ENCODE measurements around the gene WDR86.

Gene WDR86

DNA sequence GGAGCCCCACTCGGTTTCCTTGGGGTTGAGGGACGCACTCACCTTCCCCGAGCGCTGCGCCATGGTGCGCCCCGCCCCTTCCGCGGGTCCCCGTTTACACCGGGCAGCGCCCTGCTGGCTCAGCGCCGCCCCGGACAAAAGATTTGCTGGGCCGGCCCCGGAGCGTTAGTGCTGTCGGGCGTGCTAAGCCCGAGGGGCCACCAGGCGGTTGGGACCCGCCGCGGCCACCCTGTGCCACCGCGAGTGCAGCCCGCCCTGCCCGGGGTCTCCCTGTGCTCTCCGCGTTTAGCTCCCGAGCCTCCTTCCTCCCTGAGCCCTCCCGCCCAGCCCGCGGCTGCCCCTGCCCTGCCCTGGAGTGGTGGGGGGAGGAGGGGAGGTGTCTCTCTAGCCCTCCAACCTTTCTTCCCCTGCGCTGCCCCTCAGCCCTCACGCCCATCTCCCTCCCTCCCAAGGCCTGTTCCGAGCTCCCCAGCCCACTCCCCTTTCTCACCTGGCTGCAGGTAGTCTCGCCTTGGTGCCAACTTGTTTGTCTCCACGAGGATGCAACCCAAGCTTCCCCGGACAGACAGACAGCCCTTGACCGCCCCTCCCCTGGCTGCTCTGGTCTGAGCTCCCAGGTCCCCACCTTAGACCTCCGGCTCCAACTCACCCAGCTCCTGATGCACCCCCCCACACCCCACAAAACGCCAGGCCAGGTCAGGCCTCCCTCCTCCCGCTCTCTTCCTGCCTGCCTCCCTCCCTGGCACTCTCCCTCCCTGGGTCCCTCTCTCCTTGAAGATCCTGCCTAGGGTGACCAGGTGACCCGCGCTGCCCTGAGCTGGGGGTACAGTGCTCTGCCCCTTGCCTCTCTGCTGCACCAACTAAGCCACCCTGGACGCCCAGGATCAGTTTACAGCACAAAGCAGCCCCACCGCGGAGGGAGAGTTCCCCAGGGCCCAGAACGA, 30.3 kb upstream of the WDR86 start, which contains the start of gene CRYGN:
CRYGN (minus strand) TSS at position 287 of the 944 bp plus-strand sequence; CDS start at position 63, 224 bp downstream.
- no peak for DNase-seq

DNA sequence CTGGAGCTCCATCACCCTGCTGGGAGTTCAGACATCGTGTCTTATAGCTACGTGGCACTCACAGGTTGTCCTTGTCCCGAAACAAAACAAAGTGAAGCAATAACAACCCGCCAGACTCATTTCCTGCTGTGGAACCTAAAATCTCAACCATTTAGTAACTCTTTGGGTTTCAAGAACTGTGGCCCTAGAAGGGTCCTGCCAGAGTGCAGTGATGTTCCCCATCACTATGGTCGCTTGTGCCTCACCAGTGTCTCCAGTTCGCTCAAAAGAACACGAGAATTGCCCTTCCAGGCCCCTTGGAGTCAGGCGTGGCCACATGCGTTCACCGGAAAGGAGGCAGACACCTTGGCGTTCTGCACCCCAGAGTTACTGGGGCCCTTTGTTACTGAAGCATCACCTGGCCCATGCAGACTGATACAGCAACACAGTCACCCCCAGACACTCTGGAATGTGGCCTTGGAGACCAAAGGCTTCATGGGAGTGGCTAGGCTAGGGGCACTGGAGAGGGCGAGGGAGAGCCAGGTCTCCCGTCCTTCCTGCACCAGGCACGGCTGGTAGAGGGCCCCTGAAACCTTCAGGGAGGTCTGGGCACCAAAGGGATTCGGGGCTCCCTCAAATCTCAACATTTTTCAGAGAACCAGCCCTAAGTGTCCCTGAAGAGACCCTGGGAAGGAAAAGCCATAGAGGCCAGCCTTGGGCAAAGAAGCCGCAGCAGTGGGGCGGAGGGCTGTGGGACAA, 29.2 kb upstream of the WDR86 start:
- DNase-seq: no peak

DNA sequence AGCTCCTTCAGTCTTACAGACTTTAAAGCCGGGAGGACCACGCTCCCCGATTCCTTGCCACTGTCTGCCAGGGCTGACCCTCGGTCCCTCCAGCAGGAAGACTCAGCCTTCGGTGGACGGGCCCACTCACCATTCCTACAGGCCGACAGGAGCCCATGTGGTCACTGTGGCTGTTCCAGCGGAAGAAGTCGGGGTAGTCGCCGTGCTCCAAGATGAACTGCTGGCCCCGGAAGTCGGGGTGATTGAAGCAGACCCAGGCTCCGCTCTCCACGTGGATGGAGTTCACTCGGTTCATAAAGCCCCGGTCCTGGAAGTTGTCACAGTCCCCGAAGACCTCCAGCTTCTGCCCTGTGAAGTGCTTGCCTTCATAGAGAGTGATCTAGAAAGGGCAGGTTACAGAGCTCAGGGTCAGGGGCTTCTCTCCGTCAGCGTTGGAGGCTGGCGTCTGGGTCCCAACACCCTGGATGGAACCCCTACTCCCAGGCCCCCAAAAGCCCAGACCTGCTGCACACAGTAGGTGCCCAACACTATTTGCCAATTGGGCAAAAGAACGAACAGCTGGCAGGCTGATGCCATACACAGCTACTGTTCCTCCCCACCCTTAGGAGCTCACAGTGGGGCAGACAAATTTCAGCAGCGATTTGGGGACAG, 28.2 kb upstream of the WDR86 start:
- DNase-seq: no peak

DNA sequence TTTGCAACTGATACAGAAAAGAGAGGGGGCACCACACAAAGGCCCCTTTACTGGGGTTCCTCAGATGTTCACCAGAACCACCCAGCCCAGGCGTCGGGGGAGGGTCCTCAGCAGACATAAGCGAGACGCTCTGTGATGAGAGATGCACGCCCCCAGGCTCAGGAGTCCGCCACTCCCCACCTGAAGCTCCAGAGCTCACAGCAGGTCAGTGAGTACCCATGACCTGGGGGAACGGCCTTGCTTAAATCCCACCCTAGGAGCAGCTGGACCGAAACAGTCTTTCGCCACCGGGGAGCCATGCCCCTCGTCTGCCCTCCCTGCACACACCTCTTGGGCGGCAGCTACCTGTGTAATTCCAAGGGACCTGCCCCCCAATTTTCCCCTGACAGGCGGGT, 27.3 kb upstream of the WDR86 start:
- no peak for DNase-seq

DNA sequence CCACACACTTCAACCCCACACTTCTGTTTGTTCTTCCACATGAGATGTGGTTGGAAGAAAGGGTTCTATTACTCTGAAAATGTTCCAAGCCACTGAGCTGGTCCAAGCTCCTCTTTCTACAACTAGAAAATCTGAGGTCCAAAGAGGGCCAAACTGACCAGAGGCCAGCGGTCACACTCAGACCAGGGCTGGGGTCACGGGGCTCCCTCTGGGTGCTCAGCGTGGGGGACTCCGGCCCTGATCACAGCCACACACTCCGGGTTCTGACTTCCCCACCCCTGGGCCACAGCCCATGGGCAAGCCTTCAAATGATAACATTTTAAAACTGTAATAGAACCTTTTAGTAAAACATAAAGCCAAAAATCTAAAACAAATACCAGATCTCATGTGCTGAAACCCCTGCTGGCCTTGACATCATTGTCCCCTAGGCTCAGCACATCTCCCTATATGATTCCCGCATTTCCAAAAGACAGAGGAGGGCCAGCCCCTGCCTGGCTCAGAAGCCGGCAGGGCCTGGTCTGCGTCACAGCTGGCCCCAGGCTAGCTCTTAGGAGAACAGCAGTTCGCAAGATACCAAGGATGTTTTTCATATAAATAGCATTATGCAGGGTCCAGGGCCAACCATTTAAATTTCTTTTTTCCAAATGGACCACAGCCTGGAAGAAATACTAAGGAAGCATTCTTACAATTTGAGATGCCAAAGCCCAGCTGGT, 26.8 kb upstream of the WDR86 start:
- DNase-seq: no peak

DNA sequence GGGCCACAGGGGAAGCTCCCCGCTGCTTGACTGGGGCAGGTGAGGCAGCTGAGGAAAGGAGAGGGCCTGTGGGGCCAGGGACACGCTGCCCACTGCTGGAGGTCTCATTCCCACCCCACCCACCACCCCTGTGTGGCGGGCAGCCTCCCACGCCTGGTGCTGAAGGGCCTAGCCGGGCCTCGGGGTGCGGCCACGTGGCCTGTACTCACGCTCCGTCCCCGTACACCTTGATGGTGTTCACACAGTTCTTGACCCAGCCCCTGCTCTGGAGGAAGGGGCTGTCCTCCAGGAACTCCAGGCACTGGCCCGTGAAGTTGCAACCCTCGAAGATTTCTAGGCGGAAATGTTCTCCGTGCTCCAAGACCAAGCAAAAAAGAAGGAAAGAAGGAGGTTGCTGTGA, 26.1 kb upstream of the WDR86 start:
- no peak for DNase-seq

DNA sequence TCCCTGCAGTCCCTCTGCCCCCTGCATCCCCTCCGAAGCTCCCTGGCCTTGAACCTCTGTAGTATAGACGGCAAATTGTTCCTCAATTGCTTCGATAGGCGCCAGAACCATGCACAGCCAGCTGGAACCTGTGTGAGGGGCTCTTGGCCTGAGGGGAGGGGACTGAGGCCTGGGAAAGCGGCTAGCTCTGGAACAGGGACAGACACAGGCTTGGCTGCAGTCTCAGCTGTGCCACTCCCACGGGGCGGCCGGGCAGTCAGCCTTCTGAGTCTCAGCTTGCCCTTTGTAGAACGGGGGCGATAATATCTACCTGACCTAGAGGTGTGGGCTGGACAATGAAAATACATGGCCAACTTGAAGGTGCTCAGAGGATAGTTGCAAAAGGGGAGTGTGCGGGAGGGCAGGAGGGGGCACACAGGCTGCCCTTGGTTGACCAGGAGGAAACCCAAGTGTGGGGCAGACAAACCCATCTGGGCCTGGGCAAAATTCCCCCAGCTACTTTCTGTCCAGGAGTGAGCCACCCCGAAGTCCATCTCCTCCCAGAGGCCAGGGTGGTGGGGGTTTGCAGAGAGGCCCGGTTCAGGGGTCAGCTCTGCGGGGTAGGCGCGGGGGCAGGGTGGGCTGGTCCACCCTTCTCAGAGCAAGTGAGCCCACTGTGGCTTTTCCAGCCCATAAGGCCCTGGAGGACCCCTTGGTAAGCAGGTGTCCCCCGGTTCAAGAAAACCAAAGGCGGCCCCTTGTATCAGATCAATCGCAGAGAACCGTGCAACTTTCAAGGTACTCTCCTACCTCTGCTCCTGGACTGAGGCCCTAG, 25.5 kb upstream of the WDR86 start:
- no peak for DNase-seq

DNA sequence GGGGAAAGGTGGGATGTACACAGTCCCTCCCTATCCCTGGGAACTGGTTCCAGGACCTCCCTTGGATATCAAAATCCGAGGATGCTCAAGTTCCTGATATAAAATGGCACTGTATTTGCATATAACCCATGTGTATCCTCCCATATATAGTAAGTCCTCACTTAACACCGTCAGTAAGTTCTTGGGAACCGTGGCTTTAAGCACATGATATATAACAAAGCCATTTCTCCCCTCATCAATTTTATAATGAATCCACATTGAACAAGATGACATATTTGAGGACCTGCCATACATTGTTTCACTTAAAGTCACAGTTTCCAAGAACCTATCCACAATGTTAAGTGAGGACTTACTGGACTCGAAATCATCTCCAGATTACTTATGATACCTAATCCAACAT, 24.7 kb upstream of the WDR86 start:
- no peak for DNase-seq

DNA sequence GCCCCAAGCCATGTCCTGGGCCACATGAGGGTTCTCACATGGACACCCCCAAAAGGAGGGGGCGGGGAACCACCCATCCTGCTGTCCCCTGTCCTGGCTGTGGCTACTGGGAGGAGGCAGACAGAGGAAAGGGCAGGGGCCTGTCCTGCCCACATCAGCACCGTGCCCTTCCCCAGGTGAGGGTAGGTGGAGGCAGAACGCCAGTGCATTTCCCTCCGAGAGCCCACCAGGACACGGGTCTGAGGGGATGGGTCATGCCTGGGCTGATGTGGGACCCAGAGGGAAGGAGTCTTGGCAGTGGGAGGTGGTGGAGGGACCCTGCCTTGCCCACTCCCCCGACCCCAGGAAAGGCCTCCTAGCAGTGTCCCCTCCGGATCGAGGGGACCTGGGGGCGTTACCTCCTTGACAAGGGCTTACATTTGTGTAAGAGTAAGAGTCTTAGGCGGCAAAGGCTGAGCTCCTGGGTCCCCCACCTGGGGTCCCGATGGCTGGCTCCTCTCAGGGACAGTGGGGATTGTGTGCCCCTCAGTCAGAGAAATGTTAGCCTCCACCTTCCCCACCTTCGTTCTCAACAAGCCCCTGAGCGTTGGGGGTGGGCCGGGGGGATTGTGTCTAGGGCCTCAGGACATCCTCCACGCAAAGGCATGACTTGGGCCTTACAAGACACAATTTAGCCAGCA, 24.0 kb upstream of the WDR86 start:
- no peak for DNase-seq

DNA sequence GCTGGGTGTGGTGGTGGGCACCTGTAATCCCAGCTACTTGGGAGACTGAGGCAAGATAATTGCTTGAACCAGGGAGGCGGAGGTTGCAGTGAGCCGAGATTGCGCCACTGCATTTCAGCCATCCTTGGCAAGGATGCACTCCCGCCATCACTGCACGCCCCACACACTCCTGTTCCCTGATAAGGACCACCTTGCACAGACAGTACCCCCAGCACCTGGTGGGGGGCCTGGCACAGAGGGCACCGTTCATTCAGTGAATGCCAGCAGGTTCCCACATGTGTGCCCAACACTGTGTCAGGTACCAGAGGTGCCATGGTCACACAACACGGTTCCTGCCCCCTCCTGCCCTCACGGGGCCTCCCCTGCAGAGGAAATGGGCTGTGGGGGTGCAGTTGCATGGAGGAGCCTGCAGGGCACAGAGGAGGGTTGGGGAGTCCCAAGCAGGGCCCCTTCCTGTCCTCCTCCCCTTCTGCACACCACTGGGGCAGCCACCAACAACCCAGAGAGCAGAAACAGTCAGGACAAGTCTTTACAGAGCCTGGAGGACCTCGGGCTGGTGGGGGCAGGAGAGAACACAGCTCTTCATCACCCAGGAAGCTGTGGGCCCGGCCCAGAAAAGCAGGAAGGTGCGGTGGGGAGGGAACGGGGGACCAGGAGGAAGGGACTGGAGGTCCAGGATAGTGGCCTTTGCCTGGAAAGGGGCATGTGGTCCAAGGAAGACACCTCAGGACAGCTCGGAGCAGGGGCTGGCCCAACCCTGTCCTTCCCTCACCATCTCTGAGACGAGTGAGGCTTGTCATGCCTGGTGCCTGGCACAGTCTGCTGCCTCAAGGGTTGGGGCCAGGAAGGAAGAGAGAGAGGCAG, 23.1 kb upstream of the WDR86 start:
- DNase-seq: no peak

DNA sequence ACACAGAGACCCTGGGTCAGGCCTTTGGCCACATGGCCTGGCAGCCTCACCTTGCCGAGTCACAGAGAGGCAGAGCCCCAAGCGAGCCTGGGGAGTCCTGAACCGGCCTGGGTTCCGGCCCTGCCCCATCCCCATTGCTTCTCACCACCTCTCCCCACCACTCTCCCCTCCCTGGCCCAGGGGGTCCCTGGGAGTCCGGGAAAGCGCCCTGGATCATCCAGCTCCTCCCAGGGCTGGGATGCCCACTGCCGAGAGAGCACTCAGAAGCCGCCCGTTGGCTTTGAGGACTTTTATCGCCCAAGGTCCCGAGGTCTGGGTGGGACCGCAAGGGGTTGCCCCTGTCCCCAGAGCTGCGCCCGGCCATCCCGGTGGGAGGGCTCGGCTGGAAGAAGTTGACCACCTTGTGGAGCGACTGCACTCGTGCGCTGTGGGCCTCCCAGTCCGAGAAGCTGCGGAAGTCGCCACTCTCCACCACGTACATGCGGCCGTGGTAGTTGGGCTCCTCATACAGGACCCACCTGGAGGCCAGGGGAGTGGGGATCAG, 22.0 kb upstream of the WDR86 start:
- DNase-seq: no peak

DNA sequence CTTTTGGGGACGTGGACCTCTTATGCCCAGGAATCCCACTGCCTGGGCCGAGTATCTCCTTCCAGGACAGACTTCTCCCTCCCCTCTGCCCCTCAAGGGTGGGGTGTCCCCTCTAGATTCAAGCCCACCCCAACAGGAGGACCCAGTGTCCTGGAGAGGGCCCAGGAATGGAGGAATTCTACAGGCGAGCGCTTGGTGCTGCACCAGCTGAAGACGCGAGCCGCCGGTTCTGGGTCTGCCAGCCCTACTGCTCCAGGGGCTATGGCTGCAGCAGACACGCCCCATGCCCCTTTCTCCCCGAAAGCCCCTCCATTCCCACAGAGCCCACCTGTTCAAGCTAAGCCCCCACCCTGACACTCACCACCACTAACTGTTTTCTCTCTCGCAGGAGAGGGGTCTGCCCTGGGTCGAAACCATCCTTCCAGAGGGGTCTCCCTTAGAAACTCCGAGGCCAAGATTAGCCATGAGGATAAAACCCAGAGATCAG, 21.5 kb upstream of the WDR86 start:
- DNase-seq: no peak

DNA sequence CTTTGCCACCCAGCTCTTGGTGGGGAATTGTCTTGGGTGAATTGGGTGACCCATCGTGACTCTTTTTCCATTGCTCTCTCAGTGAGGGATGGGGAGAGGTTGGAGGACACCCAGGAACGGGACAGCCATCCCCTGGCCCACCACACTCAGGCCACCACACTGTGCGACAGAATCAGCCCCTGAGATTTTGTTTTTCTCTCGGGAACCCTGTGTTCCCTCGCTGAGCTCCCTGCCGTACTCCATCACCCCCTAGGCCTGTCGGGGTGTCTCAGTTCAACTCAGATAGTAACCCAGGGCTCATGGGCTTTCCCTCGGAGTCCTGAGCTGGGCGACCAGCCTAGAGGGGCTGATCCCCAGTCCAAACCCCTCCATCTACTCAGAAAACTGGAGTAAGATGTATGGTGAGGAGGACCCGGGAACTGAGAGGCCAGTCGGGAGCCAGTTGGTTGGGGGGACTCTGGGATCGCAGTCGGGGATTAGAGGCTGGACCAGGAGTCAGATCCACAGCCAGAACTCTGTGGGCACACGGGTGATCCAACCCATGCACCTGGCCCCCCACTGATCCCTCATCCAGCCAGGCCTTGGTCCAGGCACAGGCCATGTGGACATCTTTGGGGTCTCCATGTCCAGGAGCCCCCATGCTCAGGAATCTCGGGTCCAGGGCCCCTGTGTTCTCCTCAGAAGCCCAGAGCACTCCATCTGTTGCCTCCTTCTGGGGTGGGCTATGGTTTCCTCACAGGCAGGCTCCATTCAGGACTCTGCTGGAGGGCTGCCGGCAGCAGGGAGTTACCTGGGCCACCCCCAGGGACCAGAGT, 20.8 kb upstream of the WDR86 start:
- DNase-seq: no peak

DNA sequence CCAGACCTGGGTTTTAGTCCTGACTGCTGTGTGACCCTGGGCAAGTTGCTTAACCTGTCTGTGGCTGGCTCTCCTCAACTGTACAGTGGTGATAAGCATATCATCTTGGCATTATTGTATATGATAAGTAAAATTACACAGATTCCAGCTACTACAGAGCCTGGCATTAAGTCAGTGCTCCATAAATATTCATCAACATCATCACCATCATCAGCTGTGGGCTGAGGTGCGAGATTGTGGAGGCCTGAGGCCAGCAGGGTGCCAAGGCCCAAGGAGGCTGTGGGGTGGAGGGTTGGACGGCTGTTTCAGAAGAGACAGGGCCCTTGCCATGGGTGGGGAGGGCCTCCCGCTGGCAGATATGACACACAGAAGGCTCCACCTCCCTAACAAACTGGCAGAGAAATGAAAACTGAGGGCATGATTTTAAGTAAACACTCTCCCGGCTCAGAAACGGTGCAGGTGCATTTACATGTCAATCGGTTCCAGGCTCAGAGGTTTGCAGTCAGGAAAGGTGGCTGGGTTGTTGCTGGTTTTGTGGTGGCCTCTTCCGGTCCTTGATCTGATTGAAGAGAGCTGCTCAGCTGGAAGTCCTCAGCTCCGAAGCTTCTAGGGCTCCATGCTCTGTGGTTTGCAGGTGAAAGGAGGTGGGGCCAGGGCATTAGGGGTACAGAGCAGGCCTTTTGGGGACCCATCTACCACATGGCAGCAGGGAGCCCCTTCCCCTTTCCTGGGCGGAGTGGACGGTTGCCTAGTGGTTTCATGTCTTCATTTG, 19.9 kb upstream of the WDR86 start:
- DNase-seq: peak; percentile 96

DNA sequence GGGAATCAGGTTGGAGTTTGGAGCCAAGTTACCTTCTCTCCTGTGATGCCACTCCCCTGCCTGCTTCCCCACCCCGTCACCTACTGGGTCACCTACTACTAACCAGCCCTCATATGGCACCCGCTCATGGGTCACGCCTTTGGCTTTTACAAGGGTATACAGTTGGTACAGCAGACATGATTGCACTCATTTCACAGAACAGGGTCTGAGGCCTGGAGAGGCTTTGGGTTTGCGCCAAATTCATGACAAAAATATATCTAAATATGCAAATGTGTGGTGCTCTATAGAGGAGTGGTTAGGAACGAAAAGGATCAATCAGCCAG, 19.4 kb upstream of the WDR86 start:
- DNase-seq: no peak

DNA sequence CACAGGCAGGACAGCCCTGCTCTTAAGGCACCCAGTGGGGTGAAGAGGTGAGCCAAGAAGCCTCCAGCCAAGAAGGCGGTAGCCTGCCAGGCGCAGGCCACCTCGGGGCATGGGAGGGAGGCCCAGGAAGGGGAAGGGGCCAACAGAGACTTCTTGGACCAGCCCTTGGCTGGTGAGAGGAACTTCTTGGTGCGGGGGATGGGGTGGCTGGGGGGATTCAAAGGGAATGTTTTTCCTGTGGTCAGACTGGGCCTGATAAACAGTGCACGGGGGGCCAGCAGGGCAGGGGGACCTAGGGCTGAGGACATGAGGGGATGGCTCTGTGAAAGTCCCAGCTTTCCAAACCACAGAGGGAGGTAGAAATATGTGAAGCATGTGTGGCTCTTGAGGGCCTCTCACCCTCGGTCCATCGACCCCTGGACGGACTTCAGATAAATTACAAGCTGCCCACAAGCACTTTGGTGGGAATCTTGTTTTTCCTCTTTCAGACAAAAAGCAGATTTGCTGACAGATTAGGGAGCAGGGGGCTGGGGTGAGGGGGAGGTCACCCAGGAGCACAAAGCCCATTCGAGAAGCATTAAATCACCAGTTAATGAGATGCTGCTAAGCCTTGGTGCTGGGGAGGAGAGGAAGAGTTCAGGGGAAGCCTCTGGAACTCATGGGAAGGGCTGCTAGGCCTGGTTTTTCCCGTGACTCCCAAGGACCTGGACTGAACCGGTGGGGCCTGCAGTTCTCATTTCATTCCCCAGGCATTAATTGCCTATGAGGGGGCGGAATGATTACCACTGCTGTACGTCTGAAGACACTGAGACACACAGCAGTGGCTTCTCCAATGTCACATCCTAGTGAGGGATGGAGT, 18.8 kb upstream of the WDR86 start:
- DNase-seq: no peak

DNA sequence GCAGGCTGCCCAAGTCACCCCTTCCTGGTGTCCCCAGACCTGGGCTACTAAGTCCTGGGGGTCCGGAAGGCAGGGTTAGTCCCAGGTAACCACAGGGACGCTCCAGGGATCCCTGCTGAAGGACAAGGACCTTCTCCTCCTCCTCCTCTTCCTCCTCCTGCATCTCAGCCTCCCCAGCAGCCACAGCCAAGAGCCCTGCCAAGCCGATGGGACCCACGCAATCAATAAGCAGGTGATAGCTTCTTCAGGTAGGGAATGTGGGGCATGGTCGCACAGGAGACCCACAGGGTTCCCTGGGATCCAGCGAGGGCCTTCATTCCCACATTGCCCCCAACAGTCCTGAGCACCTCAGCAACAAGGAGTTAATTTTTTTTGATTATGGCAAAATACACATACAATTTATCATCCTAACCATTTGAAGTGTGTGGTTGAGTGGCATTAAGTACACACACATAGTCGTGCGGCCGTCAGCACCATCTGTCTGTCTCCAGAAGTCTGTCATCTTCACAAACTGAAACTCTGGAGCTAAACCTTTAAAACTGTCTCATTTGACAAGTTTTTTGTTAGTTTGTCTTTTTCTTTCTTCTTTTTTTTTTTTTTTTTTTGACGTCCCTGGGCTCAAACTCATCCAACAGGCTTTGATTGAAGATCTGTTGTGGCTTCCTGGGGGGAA, 18.0 kb upstream of the WDR86 start:
- DNase-seq: peak; percentile 63

Measured in NCI-H2029 (cell line).